IMR-90 (cell line): ENCODE measurements around the gene HLA-DPA1. TPM values are rescaled to one million over a fixed set of nuclear protein-coding genes. Genes with fewer than 3 reads are reported as not detected.

Experiments used
- ATAC-seq: fragments of 200-7000 bp; cut with Tn5 transposase; 2 replicates; pipeline ENCODE4 v1.9.1; 2020; ENCODE audit warnings: low read depth, mild to moderate bottlenecking, moderate library complexity
- BruUV-seq: library from RNA; stranded (reverse); fragments of 400-500 nt; replicated peaks from 2 replicates; lab custom pipeline; 2021; lab: Mats Ljungman, UMichigan
- CTCF ChIA-PET: fragments of 300-600 bp; formaldehyde crosslinking; extraction: SDS; loops from one replicate; lab custom pipeline; 2021; ENCODE audit warnings: antibody characterized with exemption; lab: Yijun Ruan, JAX
- POLR2A ChIA-PET: fragments of 300-600 bp; sonication (Branson Sonifier 250); formaldehyde crosslinking; loops from one replicate; lab custom pipeline; 2022; ENCODE audit warnings: antibody characterized with exemption; ENCODE audit not compliant: unreplicated experiment; lab: Charles Lee
- DNase-seq: peaks from one replicate; pipeline ENCODE4 v3.0.0; 2013
- H2AFZ ChIP-seq: replicated peaks from 2 replicates; pipeline ENCODE3; 2013; ENCODE audit warnings: low read length, mild to moderate bottlenecking; ENCODE audit not compliant: poor library complexity
- H2AK5ac ChIP-seq: 2 replicates; pipeline ENCODE4 v1.6.1; 2013; ENCODE audit warnings: low read depth, low read length, inconsistent platforms
- H2AK9ac ChIP-seq: replicated peaks from 2 replicates; pipeline ENCODE3; 2013; ENCODE audit warnings: mild to moderate bottlenecking, low read depth, low read length, moderate library complexity; ENCODE audit not compliant: poor library complexity
- H2BK120ac ChIP-seq: 2 replicates; pipeline ENCODE4 v1.6.1; 2013; ENCODE audit warnings: low read depth, low read length, inconsistent platforms
- H2BK15ac ChIP-seq: 3 replicates; pipeline ENCODE4 v1.6.1; 2013; ENCODE audit warnings: low read depth, low read length, inconsistent platforms
- H2BK20ac ChIP-seq: 2 replicates; pipeline ENCODE4 v1.6.1; 2013; ENCODE audit warnings: low read depth, mild to moderate bottlenecking, inconsistent platforms, low read length, moderate library complexity
- H2BK5ac ChIP-seq: 2 replicates; pipeline ENCODE4 v1.6.1; 2013; ENCODE audit warnings: mild to moderate bottlenecking, low read depth, low read length, inconsistent platforms; ENCODE audit not compliant: poor library complexity, severe bottlenecking
- H3K14ac ChIP-seq: replicated peaks from 2 replicates; pipeline ENCODE4 v1.6.1; 2013; ENCODE audit warnings: low read depth, low read length, inconsistent platforms
- H3K18ac ChIP-seq: 2 replicates; pipeline ENCODE4 v1.6.1; 2013; ENCODE audit warnings: low read depth, low read length, control low read depth
- H3K23ac ChIP-seq: 2 replicates; pipeline ENCODE4 v1.6.1; 2013; ENCODE audit warnings: low read depth, low read length, inconsistent platforms
- H3K27ac ChIP-seq: 2 replicates; pipeline ENCODE4 v1.5.1; 2013; ENCODE audit warnings: mild to moderate bottlenecking, control low read depth, low read length; ENCODE audit not compliant: insufficient read depth
- H3K27me3 ChIP-seq: 2 replicates; pipeline ENCODE4 v1.6.1; 2013; ENCODE audit warnings: low read length; ENCODE audit not compliant: control insufficient read depth, insufficient read depth
- H3K36me3 ChIP-seq: 2 replicates; pipeline ENCODE4 v1.6.1; 2013; ENCODE audit warnings: low read length, mixed read lengths; ENCODE audit not compliant: control insufficient read depth, insufficient read depth
- H3K4ac ChIP-seq: 2 replicates; pipeline ENCODE4 v1.6.1; 2013; ENCODE audit warnings: low read depth, low read length, inconsistent platforms
- H3K4me1 ChIP-seq: 2 replicates; pipeline ENCODE4 v1.6.1; 2013; ENCODE audit warnings: low read length, mixed read lengths; ENCODE audit not compliant: control insufficient read depth, insufficient read depth
- H3K4me2 ChIP-seq: 2 replicates; pipeline ENCODE4 v1.6.1; 2013; ENCODE audit warnings: low read depth, mild to moderate bottlenecking, control low read depth, low read length, moderate library complexity
- H3K4me3 ChIP-seq: 2 replicates; pipeline ENCODE4 v1.5.1; 2013; ENCODE audit warnings: low read depth, mild to moderate bottlenecking, control low read depth, low read length, moderate library complexity; ENCODE audit not compliant: insufficient read depth
- H3K56ac ChIP-seq: 2 replicates; pipeline ENCODE4 v1.6.1; 2013; ENCODE audit warnings: low read length, inconsistent platforms; ENCODE audit not compliant: insufficient read depth; ENCODE audit errors: extremely low read depth
- H3K79me1 ChIP-seq, 2 experiments: 2 replicates each; pipeline ENCODE4 v1.6.1; 2013; ENCODE audit warnings: low read length in 2 of 2, inconsistent platforms in 1 of 2, low read depth in 1 of 2
- H3K9ac ChIP-seq: 2 replicates; pipeline ENCODE4 v1.6.1; 2013; ENCODE audit warnings: low read depth, low read length, control low read depth
- H3K9me1 ChIP-seq: 2 replicates; pipeline ENCODE4 v1.6.1; 2013; ENCODE audit warnings: low read length, inconsistent platforms; ENCODE audit not compliant: insufficient read depth
- H3K9me3 ChIP-seq: 2 replicates; pipeline ENCODE4 v1.6.1; 2013; ENCODE audit warnings: low read length; ENCODE audit not compliant: control insufficient read depth, insufficient read depth
- H4K20me1 ChIP-seq: 2 replicates; pipeline ENCODE4 v1.6.1; 2013; ENCODE audit warnings: low read length, inconsistent platforms; ENCODE audit not compliant: insufficient read depth
- H4K5ac ChIP-seq: 2 replicates; pipeline ENCODE4 v1.6.1; 2013; ENCODE audit warnings: mild to moderate bottlenecking, low read depth, low read length, control low read depth
- H4K8ac ChIP-seq, 2 experiments: 2 replicates each; pipeline ENCODE4 v1.6.1; 2013; ENCODE audit warnings: low read depth in 2 of 2, low read length in 2 of 2, control low read depth in 1 of 2, inconsistent platforms in 1 of 2
- H4K91ac ChIP-seq: 2 replicates; pipeline ENCODE4 v1.6.1; 2013; ENCODE audit warnings: low read depth, low read length, inconsistent platforms; ENCODE audit not compliant: insufficient read depth
- CHD1 ChIP-seq: IDR thresholded peaks from 2 replicates; pipeline ENCODE4 v1.6.1; 2012; ENCODE audit warnings: low read depth, low read length, improper control_type of control experiment
- CTCF ChIP-seq: conservative IDR thresholded peaks from 2 replicates; pipeline ENCODE4 v1.5.1; 2012; ENCODE audit warnings: mild to moderate bottlenecking, low read depth, low read length, improper control_type of control experiment
- FOS ChIP-seq: fragments of 150-350 bp; IDR thresholded peaks from 2 replicates; pipeline ENCODE4 v1.6.1; 2016; ENCODE audit warnings: low read depth, low read length
- WGBS, 2 experiments: methylation state at CpG; one replicate each; pipeline versions ENCODE4 v1.1.5 to v1.1.7; 2013; ENCODE audit warnings: missing lambda C conversion rate in 2 of 2; ENCODE audit not compliant: insufficient read length in 1 of 2; ENCODE audit errors: extremely low coverage in 2 of 2; 5-methylcytosine and 5-hydroxymethylcytosine counted together
- dilution Hi-C: fragments of 300-500 bp; cut with HindIII; formaldehyde crosslinking; loops from one replicate; pipeline ENCODE4 v1.14.3; 2018; ENCODE audit warnings: low sequenced_read_pairs; ENCODE audit not compliant: unreplicated experiment
- in situ Hi-C: fragments of 300-500 bp; cut with MboI; formaldehyde crosslinking; loops from 3 replicates; pipeline ENCODE4 v1.14.3; 2019; ENCODE audit warnings: low sequenced_read_pairs, inconsistent platforms, mixed read lengths
- intact Hi-C: fragments of 100-400 bp; cut with micrococcal nuclease; formaldehyde crosslinking; loops from 2 replicates; pipeline ENCODE4 v1.10.0; 2022
- polyA plus RNA-seq, 3 experiments: library from polyadenylated mRNA; depleted of rRNA; stranded (reverse); fragments of >200 nt; gene quantifications; 2 replicates each; pipeline ENCODE4 v1.2.3, GENCODE V29; 2012; ENCODE audit warnings: low replicate concordance in 1 of 3
- total RNA-seq: library from RNA; depleted of rRNA; stranded (reverse); fragments of >200 nt; gene quantifications from 2 replicates; pipeline ENCODE4 v1.2.3, GENCODE V29; 2012

Gene HLA-DPA1
- total and polyA plus RNA-seq, 2 of the 4 experiments (the other 2 are of a cell fraction) = not detected

GRCh38 chr6:33015798-33016197, 57.7 kb downstream of the HLA-DPA1 start:
- no peaks in the 10 kb centered on the region; the same call in 1 of the 2 replicates for H3K4me1 ChIP-seq
- H3K36me3 ChIP-seq = no peaks in the 10 kb centered on the region
- intact Hi-C loops = loop anchor here (2.0 kb wide), 1 partner anchor 67 kb away; no protein-coding TSS in a partner anchor
- H3K79me1 ChIP-seq = no peaks in the 10 kb centered on the region
- H3K9ac ChIP-seq = no peak overlapping the region
- no peaks in the 10 kb centered on the region for H4K20me1 ChIP-seq
- ATAC-seq = no peak
- H3K4me3 ChIP-seq = no peak overlapping the region
- no peak for TF ChIP-seq CTCF
- TF ChIP-seq FOS = no peak
- no peak for TF ChIP-seq CHD1
- no peak overlapping the region for H4K8ac ChIP-seq
- POLR2A ChIA-PET = no interaction called here
- H3K27me3 ChIP-seq = peaks cover 48% of the 10 kb centered on the region
- H3K27ac ChIP-seq = no peak overlapping the region
- no peak overlapping the region for H2AK5ac ChIP-seq
- no peak overlapping the region for H2AK9ac ChIP-seq
- H3K9me3 ChIP-seq = no peaks in the 10 kb centered on the region
- no peak overlapping the region for H2BK5ac ChIP-seq
- H3K4ac ChIP-seq = no peak overlapping the region
- H3K23ac ChIP-seq = no peak overlapping the region
- in situ Hi-C loops = loop anchor here (5.0 to 10.0 kb wide), 2 partner anchors 149 to 232 kb away; no protein-coding TSS in a partner anchor
- H3K18ac ChIP-seq = no peak overlapping the region
- no peak overlapping the region for H4K91ac ChIP-seq
- BruUV-seq = no TSS peak
- no peak overlapping the region for H4K5ac ChIP-seq
- no peak overlapping the region for H2AFZ ChIP-seq
- no peak overlapping the region for H2BK120ac ChIP-seq
- 63 to 100% methylated on average over 1 to 9 of the region's 11 CpGs for WGBS, 2 experiments
- H2BK15ac ChIP-seq = no peak overlapping the region
- no peaks in the 10 kb centered on the region for H3K9me1 ChIP-seq
- dilution Hi-C loops = no loop called here
- H2BK20ac ChIP-seq = no peak overlapping the region
- no peak overlapping the region for H3K4me2 ChIP-seq
- DNase-seq = no peak
- CTCF ChIA-PET = interaction anchor here (1.5 kb wide), 1 partner anchor 233 kb away, joined by 6 read pairs; no protein-coding TSS in a partner anchor
- H3K56ac ChIP-seq = no peak overlapping the region
- no peak overlapping the region for H3K14ac ChIP-seq
